GM11168 (cell line): Measurements from ENCODE around the gene PILRA.
"Not testable (repeated sequence)": the region's sequence is repeated elsewhere in the genome, so short reads cannot be mapped to it uniquely, and the experiment has no call there.

Experiments
- in situ Hi-C: fragments of 300-500 bp; cut with MboI; formaldehyde crosslinking; loops from one replicate; pipeline ENCODE4 v1.12.0; 2022; ENCODE audit warnings: low sequenced_read_pairs; ENCODE audit not compliant: unreplicated experiment

The PILRA gene

DNA sequence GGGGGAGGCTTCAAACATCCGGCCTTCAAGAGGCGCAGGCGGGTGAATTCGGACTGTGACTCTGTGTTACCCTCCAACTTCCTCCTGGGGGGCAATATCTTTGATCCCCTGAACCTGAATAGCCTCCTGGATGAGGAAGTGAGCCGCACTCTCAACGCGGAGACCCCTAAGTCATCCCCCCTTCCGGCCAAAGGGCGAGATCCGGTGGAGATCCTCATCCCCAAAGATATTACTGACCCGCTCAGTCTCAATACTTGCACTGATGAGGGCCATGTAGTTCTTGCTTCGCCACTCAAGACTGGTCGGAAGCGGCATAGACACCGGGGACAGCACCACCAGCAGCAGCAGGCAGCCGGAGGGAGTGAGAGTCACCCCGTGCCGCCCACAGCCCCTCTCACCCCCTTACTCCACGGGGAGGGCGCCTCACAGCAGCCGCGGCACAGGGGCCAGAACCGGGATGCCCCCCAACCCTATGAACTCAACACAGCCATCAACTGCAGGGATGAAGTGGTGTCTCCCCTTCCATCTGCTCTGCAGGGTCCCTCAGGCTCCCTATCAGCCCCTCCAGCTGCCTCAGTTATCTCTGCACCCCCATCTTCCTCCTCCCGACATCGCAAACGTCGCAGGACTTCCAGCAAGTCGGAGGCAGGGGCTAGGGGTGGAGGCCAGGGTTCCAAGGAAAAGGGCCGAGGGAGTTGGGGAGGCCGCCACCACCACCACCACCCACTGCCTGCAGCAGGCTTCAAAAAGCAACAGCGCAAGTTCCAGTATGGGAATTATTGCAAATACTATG lies 57.4 kb downstream of the PILRA start:
- in situ Hi-C loops, result no loop called here

DNA sequence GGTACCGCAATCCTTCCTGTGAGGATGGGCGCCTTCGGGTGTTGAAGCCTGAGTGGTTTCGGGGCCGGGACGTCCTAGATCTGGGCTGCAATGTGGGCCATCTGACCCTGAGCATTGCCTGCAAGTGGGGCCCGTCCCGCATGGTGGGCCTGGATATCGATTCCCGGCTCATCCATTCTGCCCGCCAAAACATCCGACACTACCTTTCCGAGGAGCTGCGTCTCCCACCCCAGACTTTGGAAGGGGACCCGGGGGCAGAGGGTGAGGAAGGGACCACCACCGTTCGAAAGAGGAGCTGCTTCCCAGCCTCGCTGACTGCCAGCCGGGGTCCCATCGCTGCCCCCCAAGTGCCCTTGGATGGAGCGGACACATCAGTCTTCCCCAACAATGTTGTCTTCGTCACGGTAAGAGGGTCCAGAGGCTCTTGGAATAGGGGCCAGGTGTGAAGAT lies 58.0 kb downstream of the PILRA start:
- in situ Hi-C loops, result no loop called here

DNA sequence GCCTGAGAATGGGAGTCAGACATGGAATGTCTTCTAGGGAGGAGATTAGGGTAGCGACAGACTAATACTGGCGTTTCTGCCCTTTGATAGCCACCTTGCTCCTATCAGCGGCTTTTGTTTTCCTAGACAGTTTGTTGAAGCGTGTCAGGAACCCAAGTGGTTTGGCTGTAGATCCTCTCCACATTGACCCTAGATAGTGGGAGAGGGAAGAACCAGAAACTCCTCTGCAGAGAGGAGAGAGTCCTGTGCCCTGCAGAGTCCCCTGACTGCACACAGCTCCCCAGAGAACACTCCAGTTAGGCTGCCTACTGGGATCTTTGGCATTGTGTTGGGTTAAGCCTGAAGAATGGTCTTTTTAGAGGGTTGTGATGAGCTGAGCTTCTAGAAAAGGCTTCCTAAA lies 58.8 kb downstream of the PILRA start:
- in situ Hi-C loops, result no loop called here

DNA sequence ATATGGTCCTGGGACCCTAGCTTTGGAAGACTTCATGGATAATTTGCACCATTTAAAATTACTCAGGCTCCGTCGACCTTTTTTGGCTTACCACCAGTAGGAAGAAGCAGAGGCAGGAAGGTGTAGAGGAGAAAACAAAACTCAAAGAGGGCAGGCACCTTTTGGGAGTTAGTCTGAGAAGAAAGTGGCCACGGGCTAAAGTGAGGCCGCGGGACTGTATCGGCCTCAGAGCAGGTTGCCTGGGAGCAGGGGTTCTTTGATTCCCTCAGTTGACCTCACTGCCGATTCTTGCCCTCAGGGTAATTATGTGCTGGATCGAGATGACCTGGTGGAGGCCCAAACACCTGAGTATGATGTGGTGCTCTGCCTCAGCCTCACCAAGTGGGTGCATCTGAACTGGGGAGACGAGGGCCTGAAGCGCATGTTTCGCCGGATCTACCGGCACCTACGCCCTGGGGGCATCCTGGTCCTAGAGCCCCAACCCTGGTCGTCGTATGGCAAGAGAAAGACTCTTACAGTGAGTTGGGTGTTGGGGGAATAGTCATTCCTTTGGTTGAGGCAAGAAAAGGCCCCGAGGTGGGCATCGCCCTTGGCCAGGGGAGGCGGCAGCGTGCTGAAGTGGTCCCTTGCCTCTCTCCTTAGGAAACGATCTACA lies 59.5 kb downstream of the PILRA start:
- in situ Hi-C loops, result no loop called here

DNA sequence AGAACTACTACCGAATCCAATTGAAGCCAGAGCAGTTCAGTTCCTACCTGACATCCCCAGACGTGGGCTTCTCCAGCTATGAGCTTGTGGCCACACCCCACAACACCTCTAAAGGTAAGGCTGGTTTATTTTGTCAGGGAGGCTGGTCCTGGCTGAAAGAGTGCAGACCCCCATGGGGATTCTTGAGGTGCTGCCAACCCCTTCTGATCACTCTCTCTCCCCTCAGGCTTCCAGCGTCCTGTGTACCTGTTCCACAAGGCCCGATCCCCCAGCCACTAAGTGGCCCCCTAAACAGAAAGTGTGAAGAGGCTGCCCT lies 59.9 kb downstream of the PILRA start:
- in situ Hi-C loops, result no loop called here

DNA sequence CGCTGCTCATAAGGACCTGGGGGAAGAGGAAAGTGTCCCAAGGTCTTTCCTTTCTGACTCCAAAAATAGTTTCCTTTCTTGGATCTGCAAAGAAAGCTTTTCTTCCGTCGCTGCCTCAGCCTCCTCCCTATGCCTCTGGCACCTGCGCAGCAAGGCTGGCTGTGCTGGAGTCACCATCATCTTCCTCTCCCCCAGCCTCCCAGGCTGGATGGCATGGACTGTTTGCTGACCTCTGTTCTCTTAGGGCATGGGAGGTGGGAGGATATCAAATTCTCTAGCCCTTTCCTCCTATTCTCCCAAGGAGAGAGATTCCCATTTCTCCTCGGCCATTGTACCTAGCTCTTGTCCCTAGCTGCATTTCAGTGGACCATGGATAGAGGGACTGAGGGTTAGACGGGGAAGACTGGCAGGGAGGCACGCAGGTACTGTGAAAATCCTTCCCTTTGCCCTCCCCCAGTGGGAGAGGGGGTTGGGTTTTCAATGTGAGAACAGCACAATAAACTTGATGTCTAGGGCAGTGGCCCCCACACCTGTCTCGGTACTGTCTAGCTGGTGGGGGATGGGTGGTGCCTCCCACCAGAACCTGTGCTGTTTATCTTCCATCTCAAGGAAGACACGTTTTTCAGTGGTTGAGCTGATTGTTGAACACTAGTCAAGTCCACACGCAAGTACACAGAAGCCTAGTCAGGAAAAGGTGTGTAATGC lies 60.5 kb downstream of the PILRA start:
- in situ Hi-C loops, result no loop called here

DNA sequence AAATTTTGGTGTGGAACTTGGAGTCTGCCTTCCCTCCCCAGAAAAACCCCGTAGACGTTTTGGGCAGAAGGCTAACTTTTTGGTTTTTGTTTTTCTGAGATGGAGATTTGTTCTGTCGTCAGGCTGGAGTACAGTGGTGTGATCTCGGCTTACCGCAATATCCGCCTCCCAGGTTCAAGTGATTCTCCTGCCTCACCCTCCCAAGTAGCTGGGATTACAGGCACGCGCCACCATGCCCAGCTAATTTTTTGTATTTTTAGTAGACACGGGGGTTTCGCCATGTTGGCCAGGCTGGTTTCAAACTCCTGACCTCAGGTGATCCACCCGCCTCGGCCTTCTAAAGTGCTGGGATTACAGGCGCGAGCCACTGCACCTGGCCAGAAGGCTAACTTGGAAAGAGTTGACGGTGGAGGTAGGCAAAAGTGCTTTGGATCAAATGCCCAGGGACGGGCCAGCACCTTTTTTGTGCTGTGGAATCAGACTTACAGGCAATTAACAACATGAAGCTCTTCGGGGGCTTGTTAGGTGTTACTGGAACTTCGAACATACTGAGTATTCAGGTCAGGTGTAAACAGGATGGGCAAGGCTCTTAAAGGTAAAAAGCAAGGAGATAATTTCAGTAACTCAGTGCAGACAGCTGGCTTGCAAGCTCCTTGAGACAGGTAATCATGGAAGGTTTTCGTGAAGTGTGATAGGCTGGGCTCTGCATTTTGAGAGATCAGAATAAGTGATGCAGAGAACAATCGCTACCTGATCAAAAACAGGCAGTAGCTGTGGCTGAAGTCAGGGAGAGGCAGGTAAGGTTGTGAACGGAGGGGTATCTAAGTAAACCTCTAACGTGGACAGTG lies 61.2 kb downstream of the PILRA start:
- in situ Hi-C loops, result no loop called here

DNA sequence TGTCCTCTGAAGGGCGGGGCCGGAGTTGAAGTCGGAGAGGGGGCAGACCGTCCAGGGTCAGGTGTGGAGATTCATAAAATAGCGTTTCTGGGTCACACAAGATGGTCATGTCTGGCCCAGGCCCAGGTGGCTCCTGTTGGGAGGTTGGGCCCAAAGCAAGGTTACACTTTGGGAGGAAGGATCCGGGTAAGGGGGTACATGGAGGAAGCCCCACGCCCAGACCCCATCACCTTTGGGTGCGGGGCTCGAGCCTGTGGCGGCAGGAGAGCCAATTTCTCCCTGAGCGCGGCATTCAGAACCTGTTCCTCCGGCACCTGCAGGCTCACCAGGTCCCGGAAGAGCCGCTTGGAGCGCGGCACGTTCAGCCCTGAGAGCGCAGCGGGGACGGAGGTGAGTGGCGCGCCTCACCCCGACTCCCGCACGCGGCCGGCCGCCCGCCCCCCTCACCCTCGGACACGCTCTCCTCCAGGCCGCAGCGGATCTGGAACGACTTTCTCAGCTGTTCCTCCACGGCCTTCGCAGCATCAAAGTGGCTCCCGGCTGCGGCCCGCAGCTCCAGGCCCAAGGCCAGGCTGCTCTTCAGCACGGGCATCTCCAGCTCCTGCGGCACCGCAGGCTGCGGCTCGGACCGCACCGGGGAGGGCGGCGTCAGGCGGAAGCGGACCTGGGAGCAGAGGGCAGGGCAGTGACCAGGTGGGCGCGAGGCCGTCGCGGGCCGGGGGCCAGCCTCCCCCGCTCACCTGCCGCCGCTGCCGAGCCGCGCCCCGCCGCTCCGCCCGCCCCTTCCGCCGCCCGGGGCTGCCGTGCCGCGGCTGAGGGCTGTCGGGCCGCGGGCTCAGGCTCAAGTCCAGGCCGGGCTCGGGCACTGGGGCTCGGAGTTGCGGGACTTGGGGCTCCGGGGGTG lies 62.4 kb downstream of the PILRA start:
- in situ Hi-C loops, result no loop called here

DNA sequence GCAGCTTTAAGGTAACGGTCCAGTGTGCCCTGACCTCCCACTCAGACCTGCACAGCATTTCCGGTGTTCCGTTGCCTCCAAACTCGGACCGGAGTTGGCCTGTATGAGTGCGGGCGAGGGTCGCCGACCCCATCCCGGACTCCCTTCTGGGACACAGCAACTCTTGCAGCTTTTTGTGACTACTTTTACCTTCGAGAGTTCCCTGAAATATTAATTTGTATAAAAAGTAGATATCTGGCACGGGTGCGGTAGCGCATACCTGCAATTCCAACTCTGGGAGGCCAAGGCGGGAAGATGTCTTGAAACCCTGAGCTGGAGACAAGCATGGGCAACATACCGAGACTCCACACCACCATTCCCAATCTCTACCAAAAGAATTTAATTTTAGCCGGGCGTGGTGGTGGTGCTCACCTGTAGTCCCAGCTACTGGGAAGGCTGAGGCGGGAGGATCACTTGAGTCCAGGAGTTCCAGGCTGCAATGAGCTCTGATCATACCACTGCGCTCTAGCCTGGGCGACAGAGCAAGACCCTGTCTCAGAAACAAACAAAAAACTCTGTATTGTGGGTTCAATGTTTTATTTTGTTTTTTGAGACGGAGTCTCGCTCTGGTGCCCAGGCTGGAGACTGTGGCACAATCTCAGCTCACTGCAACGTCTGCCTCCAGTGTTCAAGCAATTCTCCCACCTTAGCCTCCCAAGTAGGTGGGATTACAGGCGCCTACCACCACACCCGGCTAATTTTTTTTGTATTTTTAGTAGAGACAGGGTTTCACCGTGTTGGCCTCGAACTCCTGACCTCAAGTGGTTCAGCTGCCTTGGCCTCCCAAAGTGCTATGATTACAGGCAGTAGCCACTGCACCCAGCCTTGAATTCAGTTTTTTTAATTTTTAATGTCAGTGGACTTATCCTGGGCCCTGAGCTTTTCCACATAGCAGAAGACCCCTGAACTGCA lies 64.1 kb downstream of the PILRA start:
- in situ Hi-C loops, result no loop called here

DNA sequence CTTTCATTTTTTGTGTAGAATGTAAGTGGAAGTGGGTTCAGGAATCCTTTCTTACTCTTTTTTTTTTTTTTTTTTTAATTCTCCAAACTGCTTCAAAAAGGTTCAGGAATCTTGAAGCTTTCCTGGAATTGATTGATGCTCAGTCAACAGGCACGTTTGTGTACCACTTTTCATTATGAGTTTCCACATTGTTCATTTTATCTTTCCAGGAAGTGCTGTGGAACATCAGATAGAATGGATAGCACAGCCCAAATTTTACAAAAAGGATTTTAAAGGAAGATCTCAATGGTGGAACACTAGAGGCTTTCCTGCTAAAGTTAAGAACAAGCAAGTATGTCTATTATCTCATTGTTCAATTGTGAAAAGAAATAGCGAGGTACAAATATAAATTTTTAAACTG lies 64.9 kb downstream of the PILRA start:
- in situ Hi-C loops, result no loop called here

DNA sequence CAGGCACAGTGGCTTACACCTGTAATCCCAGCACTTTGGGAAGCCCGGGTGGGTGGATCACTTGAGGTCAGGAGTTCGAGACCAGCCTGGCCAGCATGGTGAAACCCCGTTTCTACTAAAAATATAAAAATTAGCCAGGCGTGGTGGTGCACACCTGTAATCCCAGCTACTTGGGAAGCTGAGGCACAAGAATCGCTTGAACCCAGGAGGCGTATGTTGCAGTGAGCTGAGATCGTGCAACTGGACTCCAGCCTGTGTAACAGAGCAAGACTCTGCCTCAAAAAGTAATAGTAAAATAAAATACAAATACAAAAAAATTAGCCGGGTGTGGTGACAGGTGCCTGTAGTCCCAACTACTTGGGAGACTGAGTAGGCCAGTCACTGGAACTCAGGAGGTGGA lies 65.4 kb downstream of the PILRA start:
- in situ Hi-C loops, result not testable (repeated sequence)

DNA sequence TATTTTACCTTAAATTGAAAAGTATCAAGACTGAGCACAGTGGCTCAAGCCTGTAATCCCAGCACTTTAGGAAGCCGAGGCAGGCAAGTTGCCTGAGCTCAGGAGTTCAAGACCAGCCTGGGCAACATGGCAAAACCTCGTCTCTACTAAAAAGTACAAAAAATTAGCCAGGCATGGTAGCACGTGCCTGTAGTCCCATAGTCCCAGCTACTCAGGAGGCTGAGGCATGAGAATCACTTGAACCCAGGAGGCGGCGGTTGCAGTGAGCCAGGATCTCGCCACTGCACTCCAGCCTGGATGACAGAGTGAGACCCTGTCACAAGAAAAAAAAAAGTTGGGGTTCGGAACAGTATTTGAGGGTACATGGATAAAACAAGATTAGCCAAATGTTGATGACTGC lies 66.0 kb downstream of the PILRA start:
- in situ Hi-C loops, result not testable (repeated sequence)

DNA sequence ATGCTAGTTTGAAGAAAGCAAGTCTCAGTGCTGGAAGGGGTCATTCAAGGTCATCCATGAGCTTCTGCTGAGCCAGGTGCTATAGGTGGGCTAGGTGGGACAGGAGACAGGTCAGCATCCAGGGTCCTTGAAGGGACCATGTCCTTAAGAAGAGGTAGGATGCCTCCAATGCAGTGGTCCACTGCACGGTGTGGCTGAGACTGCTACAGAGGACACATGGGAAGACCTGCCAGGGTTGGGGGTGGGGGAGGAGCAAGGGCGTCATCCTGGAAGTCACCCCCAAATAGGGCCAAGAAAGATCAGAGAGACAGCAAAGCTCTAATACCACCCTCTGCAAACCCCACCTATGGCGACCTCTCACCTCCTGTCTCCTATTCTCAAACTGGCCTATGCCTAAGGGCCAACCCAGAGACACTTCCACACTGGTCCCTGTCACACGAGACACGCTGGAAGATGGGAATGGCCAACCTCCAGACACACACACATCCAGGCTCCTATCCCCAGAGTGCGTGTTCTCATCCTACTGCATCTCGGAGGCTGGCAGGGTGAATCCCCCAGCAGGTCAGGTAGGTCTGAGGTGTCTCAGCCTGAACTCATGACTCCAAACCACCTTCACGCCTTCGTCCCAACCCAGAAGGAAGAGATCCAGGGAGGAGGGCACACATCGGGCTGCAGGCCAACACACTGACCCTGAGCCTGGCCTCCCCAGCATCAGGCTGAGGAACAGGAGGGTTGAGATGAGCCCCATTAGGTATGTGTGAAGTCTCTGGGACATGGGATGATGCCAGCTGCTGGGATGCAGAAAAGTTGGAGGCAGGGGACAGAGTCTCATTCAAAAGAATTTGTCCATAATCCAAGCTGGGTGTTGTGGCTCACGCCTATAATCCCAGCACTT lies 68.6 kb downstream of the PILRA start:
- in situ Hi-C loops, result no loop called here

DNA sequence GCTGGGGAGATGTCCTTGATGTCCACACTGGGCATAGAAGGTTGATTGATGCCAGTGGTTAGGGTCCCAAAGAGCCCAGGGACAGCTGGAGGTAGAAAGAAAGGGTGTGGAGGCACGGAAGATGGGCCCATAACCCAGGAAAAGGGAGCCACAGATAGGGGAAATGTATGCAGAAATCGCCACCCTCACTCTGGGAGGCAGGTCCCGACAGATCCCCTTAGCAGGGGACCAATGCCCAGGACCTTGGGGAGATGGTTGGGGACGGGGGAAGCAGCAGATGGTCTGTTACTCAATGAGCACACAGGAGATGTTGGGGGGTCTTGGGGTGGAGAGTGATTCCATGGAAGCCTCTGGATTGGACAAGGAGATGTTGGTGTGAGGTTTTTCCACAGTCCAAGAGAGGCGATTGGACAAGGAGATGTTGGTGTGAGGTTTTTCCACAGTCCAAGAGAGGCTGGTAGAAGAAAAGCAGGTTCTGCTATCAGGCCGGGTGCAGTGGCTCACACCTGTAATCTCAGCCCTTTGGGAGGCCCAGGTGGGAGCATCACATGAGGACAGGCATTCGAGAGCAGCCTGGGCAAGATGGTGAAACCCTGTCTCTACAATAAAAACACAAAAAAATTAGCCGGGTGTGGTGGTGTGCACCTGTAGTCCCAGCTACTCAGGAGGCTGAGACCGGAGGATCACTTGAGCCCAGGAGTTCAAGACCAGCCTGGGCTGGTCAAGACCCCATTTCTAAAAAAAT lies 70.0 kb downstream of the PILRA start:
- in situ Hi-C loops, result no loop called here

DNA sequence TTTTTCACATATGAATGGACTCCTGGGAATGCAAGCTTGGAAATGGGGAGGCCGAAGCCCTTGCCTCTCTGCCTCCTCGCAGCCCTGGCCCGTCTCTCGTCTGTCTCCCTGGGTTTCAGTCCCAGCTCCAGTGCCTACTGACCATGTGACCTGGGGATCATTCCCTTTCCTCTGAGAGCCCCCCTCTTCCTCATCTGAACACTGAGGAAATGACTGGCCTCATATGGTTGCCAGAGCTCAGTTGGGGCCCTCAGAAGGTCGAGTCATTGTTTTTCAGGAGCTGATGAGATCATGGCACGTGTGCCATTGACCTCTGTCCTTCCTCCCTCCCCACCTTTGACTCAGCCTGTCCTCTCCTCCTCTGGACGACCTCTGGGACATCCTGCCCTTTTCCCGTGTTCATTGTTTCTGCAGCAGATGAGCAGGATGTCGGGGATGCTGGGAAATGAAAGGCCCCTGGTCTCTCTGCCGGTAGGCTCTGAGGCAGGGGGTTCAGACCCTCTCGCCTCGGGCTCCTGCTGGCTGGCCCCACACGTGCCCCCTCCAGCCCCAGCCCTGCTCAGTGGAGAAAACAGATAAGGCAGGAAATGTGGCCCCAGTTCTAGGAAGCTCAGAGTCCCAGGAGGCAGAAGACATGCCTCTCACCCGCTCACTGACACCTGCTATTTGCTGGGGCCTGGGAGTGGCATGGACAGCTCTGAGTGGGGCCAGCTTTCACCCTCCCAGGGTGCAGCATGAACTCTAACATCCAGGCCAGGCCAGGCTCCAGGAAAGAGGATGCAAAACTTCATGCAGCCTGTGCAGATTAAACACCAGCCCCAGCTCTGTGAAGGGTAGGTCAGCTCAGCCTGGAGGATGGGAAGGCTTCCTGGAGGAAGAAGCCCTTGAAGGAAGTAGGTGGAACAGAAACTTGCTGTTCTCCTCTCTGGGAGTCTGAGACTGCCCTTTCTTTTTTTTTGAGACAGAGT lies 71.3 kb downstream of the PILRA start:
- in situ Hi-C loops, result no loop called here

DNA sequence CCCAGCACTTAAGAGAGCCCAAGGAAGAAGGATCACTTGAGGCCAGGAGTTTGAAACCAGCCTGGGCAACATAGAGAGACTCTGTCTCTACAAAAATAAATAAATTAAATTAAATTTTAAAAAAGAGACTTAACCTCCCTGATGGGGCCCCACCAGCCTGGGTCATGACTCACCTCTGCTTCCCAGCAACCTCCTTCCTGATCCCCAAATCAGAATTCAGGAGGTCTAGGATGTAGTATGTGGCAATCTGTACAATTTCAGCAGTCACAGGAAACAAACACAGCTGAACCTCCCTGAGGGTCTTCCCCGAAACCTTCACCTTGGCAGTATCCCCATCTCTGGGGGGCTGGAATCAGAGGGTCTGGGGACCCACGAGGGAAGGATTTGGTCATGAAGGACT lies 72.8 kb downstream of the PILRA start:
- in situ Hi-C loops, result no loop called here
